Stimulated activated CD8-positive, alpha-beta memory T cell treated with anti-CD3 and anti-CD28 coated beads, Interleukin-15, amount 100 ng/mL, for 24 hours (primary cell): ENCODE measurements around the gene GBP5.
"Not testable (repeated sequence)": the region's sequence is repeated elsewhere in the genome, so short reads cannot be mapped to it uniquely, and the experiment has no call there.

Experiments used
- DNase-seq: peaks from one replicate; pipeline ENCODE4 v3.0.0-alpha.2; 2020; ENCODE audit warnings: low read depth

Gene GBP5

DNA sequence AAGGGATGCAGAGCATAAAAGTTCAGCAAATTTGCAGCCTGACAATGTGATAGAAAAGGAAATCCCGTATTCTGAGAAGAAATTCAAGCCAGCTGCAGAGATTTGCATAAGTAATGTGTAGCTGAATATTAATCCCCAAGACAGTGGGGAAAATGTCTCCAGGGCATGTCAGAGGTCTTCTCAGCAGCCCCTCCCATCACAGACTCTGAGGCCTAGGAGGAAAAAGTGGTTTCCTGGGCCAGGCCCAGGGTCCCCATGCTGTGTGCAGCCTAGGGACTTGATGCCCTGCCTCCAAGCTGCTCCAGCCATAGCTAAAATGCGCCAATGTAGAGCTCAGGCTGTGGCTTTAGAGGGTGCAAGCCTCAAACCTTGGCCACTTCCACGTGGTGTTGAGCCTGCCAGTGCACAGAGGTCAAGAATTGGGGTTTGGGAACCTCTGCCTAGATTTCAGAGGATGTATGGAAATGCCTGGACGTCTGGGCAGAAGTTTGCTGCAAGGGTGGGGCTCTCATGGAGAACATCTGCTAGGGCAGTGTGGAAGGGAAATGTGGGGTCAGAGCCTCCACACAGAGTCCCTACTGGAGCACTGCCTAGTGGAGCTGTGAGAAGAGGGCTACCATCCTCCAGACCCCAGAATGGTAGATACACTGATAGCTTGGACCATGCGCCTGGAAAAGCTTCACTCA lies 11.6 kb upstream of the GBP5 start:
- DNase-seq: not testable (repeated sequence)

DNA sequence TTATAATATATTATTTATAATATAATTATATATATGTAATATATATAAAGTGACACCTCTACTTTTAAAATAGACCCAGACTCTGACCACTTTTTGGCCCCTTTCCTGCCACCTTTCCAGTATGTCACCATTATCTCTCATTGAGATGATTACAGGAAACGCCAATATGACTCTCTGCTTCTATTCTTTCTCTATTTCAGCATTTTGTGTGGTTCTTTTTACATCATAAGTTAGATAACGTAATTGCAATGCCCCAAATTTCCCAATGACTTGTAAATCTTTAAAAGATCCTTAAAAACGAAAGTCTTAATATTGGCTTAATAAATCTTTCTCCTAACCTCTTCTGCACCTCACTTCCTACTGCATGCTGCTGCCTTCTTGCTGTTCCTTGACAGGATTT lies 8.1 kb upstream of the GBP5 start:
- DNase-seq: no peak

GRCh38 chr1:89279011-89279466 lies 6.4 kb upstream of the GBP5 start:
- no peak for DNase-seq

DNA sequence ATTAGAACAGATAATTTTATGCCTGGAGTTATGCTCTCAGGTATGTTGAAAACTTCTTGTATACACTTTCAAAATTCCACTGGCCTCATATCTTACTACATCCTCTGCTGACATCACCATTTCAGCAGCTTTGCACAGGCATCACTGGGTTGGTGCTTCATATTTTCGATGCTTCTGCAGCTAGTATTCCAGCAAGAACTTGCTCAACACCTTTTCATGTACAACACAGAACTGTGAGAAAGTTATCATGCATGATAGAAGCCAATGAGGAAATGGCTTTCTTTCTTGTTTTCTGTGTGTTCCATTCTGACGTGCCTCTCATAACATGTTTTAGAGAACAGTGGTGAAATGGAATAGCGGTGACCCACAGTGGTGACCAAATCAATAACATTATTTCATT lies 5.1 kb upstream of the GBP5 start:
- no peak for DNase-seq

DNA sequence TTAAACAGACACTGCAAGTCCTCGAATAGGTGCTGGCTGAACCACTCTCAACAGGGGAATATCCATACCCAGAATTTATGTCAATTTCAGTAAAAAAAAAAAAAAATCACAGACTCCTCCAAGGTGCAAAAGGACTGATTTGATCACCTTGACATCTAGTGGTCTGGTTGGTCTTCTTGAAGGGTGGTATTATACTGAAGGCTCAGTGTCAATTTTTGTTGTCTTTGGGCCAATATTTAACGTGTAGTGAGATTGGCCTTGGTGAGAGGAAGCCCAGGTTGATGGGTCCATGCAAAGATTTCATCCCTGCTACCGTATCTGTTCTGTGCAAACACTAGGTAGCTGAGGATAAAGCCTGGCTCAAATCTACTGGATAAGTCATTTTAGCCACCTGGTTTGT lies 4.0 kb upstream of the GBP5 start:
- no peak for DNase-seq

- DNase-seq: no peak
Measured at GRCh38 chr1:89274411-89274857, 1.8 kb upstream of the GBP5 start.

DNA sequence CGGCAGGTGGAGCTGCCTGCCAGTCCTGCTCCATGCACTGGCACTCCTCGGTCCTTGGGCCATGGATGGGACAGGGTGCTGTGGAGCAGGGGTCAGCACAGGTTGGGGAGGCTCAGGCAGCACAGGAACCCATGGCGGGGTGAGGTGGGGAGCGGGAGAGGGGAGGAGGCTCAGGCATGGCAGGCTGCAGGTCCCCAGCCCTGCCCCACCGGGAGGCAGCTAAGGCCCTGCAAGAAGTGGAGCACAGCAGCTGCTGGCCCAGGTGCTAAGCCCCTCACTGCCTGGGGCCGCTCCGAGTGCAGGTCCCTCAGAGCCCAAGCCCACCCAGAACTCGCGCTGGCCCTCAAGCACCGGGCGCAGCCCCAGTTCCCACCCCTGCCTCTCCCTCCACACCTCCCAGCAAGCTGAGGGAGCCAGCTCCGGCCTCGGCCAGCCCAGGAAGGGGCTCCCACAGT lies 691 bp upstream of the GBP5 start:
- no peak for DNase-seq

- no peak for DNase-seq
Measured at GRCh38 chr1:89271341-89272015, 1.2 kb downstream of the GBP5 start.

DNA sequence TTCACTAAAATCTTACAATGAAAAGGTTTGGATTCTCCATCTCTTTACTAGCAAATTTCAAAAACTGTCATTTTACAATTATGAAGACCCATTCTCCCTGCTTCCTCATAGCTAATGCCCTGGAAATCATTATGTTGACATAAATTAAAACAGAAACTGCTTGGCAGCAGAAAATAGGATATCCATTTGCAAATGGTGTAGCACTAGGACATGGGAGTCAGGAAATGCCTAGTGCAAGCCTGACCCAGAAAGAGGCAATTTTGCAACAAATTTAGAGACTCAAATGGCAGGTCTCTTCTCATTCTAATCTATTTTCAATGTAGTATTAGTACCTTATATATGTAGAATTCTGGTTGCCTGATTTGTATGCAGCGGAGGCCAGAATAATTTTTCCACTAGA lies 2.2 kb downstream of the GBP5 start:
- no peak for DNase-seq

DNA sequence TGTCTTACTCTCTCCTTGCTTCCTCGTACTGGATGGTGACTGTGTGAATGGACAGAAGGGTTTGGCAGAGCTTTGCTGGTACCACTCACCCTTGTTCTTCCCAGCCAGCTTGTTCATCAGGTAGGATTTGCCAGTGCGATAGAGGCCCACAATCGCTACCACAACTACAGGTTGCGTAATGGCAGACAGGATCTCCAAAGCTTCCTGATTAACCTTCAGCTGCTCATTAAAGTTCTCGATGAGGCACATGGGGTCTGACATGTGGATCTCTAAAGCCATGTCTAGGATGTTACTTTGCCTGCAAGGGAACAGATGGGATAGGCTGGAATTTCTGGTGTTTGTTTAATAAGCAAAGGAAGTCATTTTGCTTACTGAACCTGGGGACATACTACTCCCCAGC lies 3.4 kb downstream of the GBP5 start:
- no peak for DNase-seq

- DNase-seq: no peak
Measured at GRCh38 chr1:89262643-89263042, 10.0 kb downstream of the GBP5 start.

DNA sequence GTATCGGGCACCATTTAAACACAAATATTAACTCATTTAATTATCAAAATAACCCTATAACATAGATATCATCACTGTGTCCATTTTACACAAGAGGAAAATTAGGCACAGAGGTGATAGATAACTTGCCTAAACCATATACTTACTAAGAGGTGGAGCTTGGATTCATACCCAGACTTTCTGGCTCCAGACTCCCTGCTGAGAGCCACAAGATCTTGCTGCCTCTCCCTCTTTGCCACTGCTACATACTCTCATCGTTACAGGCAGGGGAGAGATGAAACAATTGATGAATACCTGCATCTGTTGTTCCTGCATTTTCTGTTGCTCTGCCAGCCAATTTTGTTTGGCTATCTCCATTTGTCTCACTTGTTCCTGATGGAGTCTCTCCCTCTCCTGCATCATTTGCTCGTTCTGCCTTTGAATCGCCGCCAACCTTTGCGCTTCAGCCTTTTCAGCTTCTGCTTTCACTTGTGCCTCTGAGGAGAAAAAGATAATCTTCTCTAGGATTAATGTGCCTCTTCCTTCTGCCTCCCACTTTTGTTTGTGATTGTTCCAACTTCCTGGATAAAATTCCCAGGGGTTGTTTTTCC lies 10.6 kb downstream of the GBP5 start:
- DNase-seq: no peak

DNA sequence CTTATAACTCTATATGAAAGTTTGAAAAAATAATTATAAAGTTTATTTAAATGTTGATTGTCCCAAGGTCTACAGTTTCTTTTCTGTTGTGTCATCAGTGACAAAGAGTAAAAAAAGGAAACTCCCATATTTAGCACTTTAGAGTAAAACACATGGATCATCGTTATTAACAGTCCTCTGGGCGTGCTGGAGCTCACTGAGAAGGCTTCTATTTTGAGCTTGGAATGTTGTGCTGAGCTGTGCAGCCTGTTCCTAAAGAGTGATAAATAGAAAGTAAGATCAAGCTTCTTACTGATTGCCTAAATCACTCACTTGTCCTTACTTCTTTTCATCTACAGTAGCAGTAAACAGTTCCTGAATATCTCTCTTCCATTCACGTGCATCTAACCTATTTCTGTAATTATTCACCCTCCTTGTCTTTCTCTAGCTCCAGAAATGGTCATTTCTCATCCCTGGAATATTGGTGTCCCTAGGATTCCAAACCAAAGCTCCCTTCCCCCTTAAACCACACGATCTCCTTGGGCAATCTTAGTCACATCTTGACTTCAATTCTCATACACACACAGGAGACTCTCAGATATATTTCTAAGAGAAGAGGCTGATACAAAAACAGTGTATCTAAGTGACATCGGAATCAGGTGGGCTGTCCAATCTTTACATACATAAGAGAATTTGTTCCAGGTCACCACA lies 11.9 kb downstream of the GBP5 start:
- DNase-seq: no peak

- no peak for DNase-seq
Measured at GRCh38 chr1:89260042-89260441, 12.6 kb downstream of the GBP5 start.

GRCh38 chr1:89259283-89259971 lies 13.2 kb downstream of the GBP5 start:
- no peak for DNase-seq

GRCh38 chr1:89257041-89257440 lies 15.6 kb downstream of the GBP5 start:
- DNase-seq: no peak

GRCh38 chr1:89255581-89255980 lies 17.1 kb downstream of the GBP5 start:
- DNase-seq: not testable (repeated sequence)

DNA sequence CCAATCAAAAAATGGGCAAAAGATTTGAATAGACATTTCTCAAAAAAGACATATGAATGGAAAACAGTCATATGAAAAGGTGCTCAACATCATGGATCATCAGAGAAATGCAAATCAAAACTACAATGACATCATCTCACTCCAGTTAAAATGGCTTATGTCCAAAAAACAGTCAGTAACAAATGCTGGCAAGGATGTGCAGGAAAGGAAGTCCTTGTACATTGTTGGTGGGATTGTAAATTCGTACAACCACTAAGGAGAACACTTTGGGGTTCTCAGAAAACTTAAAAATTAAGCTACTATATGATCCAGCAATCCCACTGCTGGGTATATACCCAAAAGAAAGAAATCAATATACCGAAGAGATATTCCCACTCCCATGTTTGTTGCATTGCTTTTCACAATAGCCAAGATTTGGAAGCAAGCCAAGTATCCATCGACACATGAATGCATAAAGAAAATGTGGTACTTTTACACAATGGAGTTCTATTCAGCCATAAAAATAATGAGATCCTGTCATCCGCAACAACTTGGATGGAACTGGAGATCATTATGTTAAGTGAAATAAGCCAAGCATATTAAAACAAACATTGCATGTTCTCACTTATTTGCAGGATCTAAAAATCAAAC lies 17.9 kb downstream of the GBP5 start:
- no peak for DNase-seq

DNA sequence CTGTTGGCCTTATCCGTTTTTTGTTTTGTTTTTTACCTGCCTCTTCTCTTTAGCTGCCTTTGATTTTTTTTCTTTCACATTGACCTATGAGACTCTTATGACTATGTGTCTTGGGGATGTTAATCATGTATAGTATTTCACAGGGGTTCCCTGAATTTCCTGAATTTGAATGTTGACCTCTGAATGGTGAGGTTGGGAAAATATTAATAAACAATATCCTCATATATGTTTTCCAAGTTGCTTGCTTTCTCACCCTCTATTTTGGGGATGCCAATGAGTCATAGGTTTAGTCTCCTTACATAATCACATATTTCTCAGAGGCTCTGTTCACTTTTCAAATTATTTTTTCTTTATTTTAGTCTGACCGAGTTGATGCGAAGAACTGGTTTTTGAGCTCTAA lies 29.6 kb downstream of the GBP5 start:
- DNase-seq: no peak
